Stimulated activated CD8-positive, alpha-beta memory T cell treated with anti-CD3 and anti-CD28 coated beads, Interleukin-7, amount 100 ng/mL, for 4 hours (primary cell): Measurements from ENCODE around the gene AKT1S1.
"Not testable (repeated sequence)": the region's sequence is repeated elsewhere in the genome, so short reads cannot be mapped to it uniquely, and the experiment has no call there.

Experiments
- DNase-seq, 2 donors: peaks; one replicate each; pipeline ENCODE4 v3.0.0-alpha.2; 2020; ENCODE audit warnings: low read depth in 2 of 2

AKT1S1 gene

GRCh38 chr19:49877020-49877878 lies at the start of gene AKT1S1, which contains the start of gene TBC1D17:
Gene AKT1S1, minus strand, starts transcription at chr19:49877355. Its CDS starts 4,060 bp downstream, at chr19:49873295.
Gene TBC1D17, plus strand, starts transcription at chr19:49877702. Its CDS starts 22 bp downstream, at chr19:49877724.
- DNase-seq = peak; percentile 98

- DNase-seq = no peak
Measured at GRCh38 chr19:49926515-49926914, 49.4 kb upstream of the AKT1S1 start.

- DNase-seq = no peak
Measured at GRCh38 chr19:49925486-49925885, 48.3 kb upstream of the AKT1S1 start.

- not testable (repeated sequence) for DNase-seq
Measured at GRCh38 chr19:49924881-49925210, 47.7 kb upstream of the AKT1S1 start.

GRCh38 chr19:49924004-49924880 lies 47.1 kb upstream of the AKT1S1 start:
- DNase-seq = no peak

GRCh38 chr19:49923055-49924003 lies 46.2 kb upstream of the AKT1S1 start:
- DNase-seq = no peak

- no peak for DNase-seq
Measured at GRCh38 chr19:49921871-49922795, 45.0 kb upstream of the AKT1S1 start.

- no peak for DNase-seq
Measured at GRCh38 chr19:49920624-49921363, 43.6 kb upstream of the AKT1S1 start.

GRCh38 chr19:49918089-49918488 lies 40.9 kb upstream of the AKT1S1 start:
- no peak for DNase-seq

GRCh38 chr19:49916839-49917733 lies 39.9 kb upstream of the AKT1S1 start:
- DNase-seq = no peak

- no peak for DNase-seq
Measured at GRCh38 chr19:49915271-49915670, 38.1 kb upstream of the AKT1S1 start.

GRCh38 chr19:49913720-49914119 lies 36.6 kb upstream of the AKT1S1 start:
- no peak for DNase-seq

- DNase-seq = no peak
Measured at GRCh38 chr19:49912965-49913685, 36.0 kb upstream of the AKT1S1 start.

- no peak for DNase-seq
Measured at GRCh38 chr19:49911381-49912145, 34.4 kb upstream of the AKT1S1 start.

- no peak for DNase-seq
Measured at GRCh38 chr19:49910179-49910578, 33.0 kb upstream of the AKT1S1 start.

- no peak for DNase-seq
Measured at GRCh38 chr19:49908480-49909420, 31.6 kb upstream of the AKT1S1 start.
